IMR-90 (cell line): Measurements from ENCODE around the gene CLEC16A. TPM values are rescaled to one million over a fixed set of nuclear protein-coding genes. Genes with fewer than 3 reads are reported as not detected.

Experiments
- ATAC-seq: fragments of 200-7000 bp; cut with Tn5 transposase; 2 replicates; pipeline ENCODE4 v1.9.1; 2020; ENCODE audit warnings: low read depth, mild to moderate bottlenecking, moderate library complexity
- BruUV-seq: library from RNA; stranded (reverse); fragments of 400-500 nt; replicated peaks from 2 replicates; lab custom pipeline; 2021; lab: Mats Ljungman, UMichigan
- CTCF ChIA-PET: fragments of 300-600 bp; formaldehyde crosslinking; extraction: SDS; loops from one replicate; lab custom pipeline; 2021; ENCODE audit warnings: antibody characterized with exemption; lab: Yijun Ruan, JAX
- POLR2A ChIA-PET: fragments of 300-600 bp; sonication (Branson Sonifier 250); formaldehyde crosslinking; loops from one replicate; lab custom pipeline; 2022; ENCODE audit warnings: antibody characterized with exemption; ENCODE audit not compliant: unreplicated experiment; lab: Charles Lee
- DNase-seq: peaks from one replicate; pipeline ENCODE4 v3.0.0; 2013
- H2AFZ ChIP-seq: replicated peaks from 2 replicates; pipeline ENCODE3; 2013; ENCODE audit warnings: low read length, mild to moderate bottlenecking; ENCODE audit not compliant: poor library complexity
- H2AK5ac ChIP-seq: 2 replicates; pipeline ENCODE4 v1.6.1; 2013; ENCODE audit warnings: low read depth, low read length, inconsistent platforms
- H2AK9ac ChIP-seq: replicated peaks from 2 replicates; pipeline ENCODE3; 2013; ENCODE audit warnings: mild to moderate bottlenecking, low read depth, low read length, moderate library complexity; ENCODE audit not compliant: poor library complexity
- H2BK120ac ChIP-seq: 2 replicates; pipeline ENCODE4 v1.6.1; 2013; ENCODE audit warnings: low read depth, low read length, inconsistent platforms
- H2BK15ac ChIP-seq: 3 replicates; pipeline ENCODE4 v1.6.1; 2013; ENCODE audit warnings: low read depth, low read length, inconsistent platforms
- H2BK20ac ChIP-seq: 2 replicates; pipeline ENCODE4 v1.6.1; 2013; ENCODE audit warnings: low read depth, mild to moderate bottlenecking, inconsistent platforms, low read length, moderate library complexity
- H2BK5ac ChIP-seq: 2 replicates; pipeline ENCODE4 v1.6.1; 2013; ENCODE audit warnings: mild to moderate bottlenecking, low read depth, low read length, inconsistent platforms; ENCODE audit not compliant: poor library complexity, severe bottlenecking
- H3K14ac ChIP-seq: replicated peaks from 2 replicates; pipeline ENCODE4 v1.6.1; 2013; ENCODE audit warnings: low read depth, low read length, inconsistent platforms
- H3K18ac ChIP-seq: 2 replicates; pipeline ENCODE4 v1.6.1; 2013; ENCODE audit warnings: low read depth, low read length, control low read depth
- H3K23ac ChIP-seq: 2 replicates; pipeline ENCODE4 v1.6.1; 2013; ENCODE audit warnings: low read depth, low read length, inconsistent platforms
- H3K27ac ChIP-seq: 2 replicates; pipeline ENCODE4 v1.5.1; 2013; ENCODE audit warnings: mild to moderate bottlenecking, control low read depth, low read length; ENCODE audit not compliant: insufficient read depth
- H3K27me3 ChIP-seq: 2 replicates; pipeline ENCODE4 v1.6.1; 2013; ENCODE audit warnings: low read length; ENCODE audit not compliant: control insufficient read depth, insufficient read depth
- H3K36me3 ChIP-seq: 2 replicates; pipeline ENCODE4 v1.6.1; 2013; ENCODE audit warnings: low read length, mixed read lengths; ENCODE audit not compliant: control insufficient read depth, insufficient read depth
- H3K4ac ChIP-seq: 2 replicates; pipeline ENCODE4 v1.6.1; 2013; ENCODE audit warnings: low read depth, low read length, inconsistent platforms
- H3K4me1 ChIP-seq: 2 replicates; pipeline ENCODE4 v1.6.1; 2013; ENCODE audit warnings: low read length, mixed read lengths; ENCODE audit not compliant: control insufficient read depth, insufficient read depth
- H3K4me2 ChIP-seq: 2 replicates; pipeline ENCODE4 v1.6.1; 2013; ENCODE audit warnings: low read depth, mild to moderate bottlenecking, control low read depth, low read length, moderate library complexity
- H3K4me3 ChIP-seq: 2 replicates; pipeline ENCODE4 v1.5.1; 2013; ENCODE audit warnings: low read depth, mild to moderate bottlenecking, control low read depth, low read length, moderate library complexity; ENCODE audit not compliant: insufficient read depth
- H3K56ac ChIP-seq: 2 replicates; pipeline ENCODE4 v1.6.1; 2013; ENCODE audit warnings: low read length, inconsistent platforms; ENCODE audit not compliant: insufficient read depth; ENCODE audit errors: extremely low read depth
- H3K79me1 ChIP-seq, 2 experiments: 2 replicates each; pipeline ENCODE4 v1.6.1; 2013; ENCODE audit warnings: low read length in 2 of 2, inconsistent platforms in 1 of 2, low read depth in 1 of 2
- H3K9ac ChIP-seq: 2 replicates; pipeline ENCODE4 v1.6.1; 2013; ENCODE audit warnings: low read depth, low read length, control low read depth
- H3K9me1 ChIP-seq: 2 replicates; pipeline ENCODE4 v1.6.1; 2013; ENCODE audit warnings: low read length, inconsistent platforms; ENCODE audit not compliant: insufficient read depth
- H3K9me3 ChIP-seq: 2 replicates; pipeline ENCODE4 v1.6.1; 2013; ENCODE audit warnings: low read length; ENCODE audit not compliant: control insufficient read depth, insufficient read depth
- H4K20me1 ChIP-seq: 2 replicates; pipeline ENCODE4 v1.6.1; 2013; ENCODE audit warnings: low read length, inconsistent platforms; ENCODE audit not compliant: insufficient read depth
- H4K5ac ChIP-seq: 2 replicates; pipeline ENCODE4 v1.6.1; 2013; ENCODE audit warnings: mild to moderate bottlenecking, low read depth, low read length, control low read depth
- H4K8ac ChIP-seq, 2 experiments: 2 replicates each; pipeline ENCODE4 v1.6.1; 2013; ENCODE audit warnings: low read depth in 2 of 2, low read length in 2 of 2, control low read depth in 1 of 2, inconsistent platforms in 1 of 2
- H4K91ac ChIP-seq: 2 replicates; pipeline ENCODE4 v1.6.1; 2013; ENCODE audit warnings: low read depth, low read length, inconsistent platforms; ENCODE audit not compliant: insufficient read depth
- CEBPB ChIP-seq: IDR thresholded peaks from 2 replicates; pipeline ENCODE4 v1.6.1; 2012; ENCODE audit warnings: low read depth, low read length, improper control_type of control experiment
- CHD1 ChIP-seq: IDR thresholded peaks from 2 replicates; pipeline ENCODE4 v1.6.1; 2012; ENCODE audit warnings: low read depth, low read length, improper control_type of control experiment
- ELK1 ChIP-seq: fragments of 150-350 bp; IDR thresholded peaks from 2 replicates; pipeline ENCODE4 v1.6.1; 2016; ENCODE audit warnings: low read depth, mild to moderate bottlenecking, low read length, moderate library complexity, borderline replicate concordance
- FOS ChIP-seq: fragments of 150-350 bp; IDR thresholded peaks from 2 replicates; pipeline ENCODE4 v1.6.1; 2016; ENCODE audit warnings: low read depth, low read length
- MAFK ChIP-seq: IDR thresholded peaks from 2 replicates; pipeline ENCODE4 v1.6.1; 2012; ENCODE audit warnings: low read depth, low read length, improper control_type of control experiment
- MAZ ChIP-seq: IDR thresholded peaks from 2 replicates; pipeline ENCODE4 v1.6.1; 2012; ENCODE audit warnings: low read depth, mild to moderate bottlenecking, low read length, improper control_type of control experiment, moderate library complexity, borderline replicate concordance
- MXI1 ChIP-seq: IDR thresholded peaks from 2 replicates; pipeline ENCODE4 v1.6.1; 2012; ENCODE audit warnings: low read depth, mild to moderate bottlenecking, low read length, moderate library complexity, borderline replicate concordance
- NFE2L2 ChIP-seq: fragments of 150-350 bp; IDR thresholded peaks from 2 replicates; pipeline ENCODE4 v1.6.1; 2016; ENCODE audit warnings: low read depth, mild to moderate bottlenecking, low read length
- POLR2A ChIP-seq: IDR thresholded peaks from 2 replicates; pipeline ENCODE4 v1.6.1; 2012; ENCODE audit warnings: mild to moderate bottlenecking, low read depth, low read length
- RAD21 ChIP-seq: IDR thresholded peaks from 2 replicates; pipeline ENCODE4 v1.6.1; 2012; ENCODE audit warnings: low read length, improper control_type of control experiment
- RCOR1 ChIP-seq: IDR thresholded peaks from 2 replicates; pipeline ENCODE4 v1.6.1; 2012; ENCODE audit warnings: mild to moderate bottlenecking, low read length, improper control_type of control experiment; ENCODE audit not compliant: insufficient replicate concordance
- RFX5 ChIP-seq: IDR thresholded peaks from 2 replicates; pipeline ENCODE4 v1.8.0; 2012; ENCODE audit warnings: low read depth, mild to moderate bottlenecking, low read length, moderate library complexity
- SMC3 ChIP-seq: fragments of 150-350 bp; IDR thresholded peaks from 2 replicates; pipeline ENCODE4 v1.6.1; 2016; ENCODE audit warnings: low read depth, mild to moderate bottlenecking, antibody characterized with exemption, low read length, moderate library complexity
- USF2 ChIP-seq: fragments of 150-350 bp; IDR thresholded peaks from 2 replicates; pipeline ENCODE4 v1.6.1; 2017; ENCODE audit warnings: mild to moderate bottlenecking, antibody characterized with exemption, low read length, low read depth
- WGBS, 2 experiments: methylation state at CpG; one replicate each; pipeline versions ENCODE4 v1.1.5 to v1.1.7; 2013; ENCODE audit warnings: missing lambda C conversion rate in 2 of 2; ENCODE audit not compliant: insufficient read length in 1 of 2; ENCODE audit errors: extremely low coverage in 2 of 2; 5-methylcytosine and 5-hydroxymethylcytosine counted together
- dilution Hi-C: fragments of 300-500 bp; cut with HindIII; formaldehyde crosslinking; loops from one replicate; pipeline ENCODE4 v1.14.3; 2018; ENCODE audit warnings: low sequenced_read_pairs; ENCODE audit not compliant: unreplicated experiment
- in situ Hi-C: fragments of 300-500 bp; cut with MboI; formaldehyde crosslinking; loops from 3 replicates; pipeline ENCODE4 v1.14.3; 2019; ENCODE audit warnings: low sequenced_read_pairs, inconsistent platforms, mixed read lengths
- intact Hi-C: fragments of 100-400 bp; cut with micrococcal nuclease; formaldehyde crosslinking; loops from 2 replicates; pipeline ENCODE4 v1.10.0; 2022
- polyA plus RNA-seq, 3 experiments: library from polyadenylated mRNA; depleted of rRNA; stranded (reverse); fragments of >200 nt; gene quantifications; 2 replicates each; pipeline ENCODE4 v1.2.3, GENCODE V29; 2012; ENCODE audit warnings: low replicate concordance in 1 of 3
- total RNA-seq: library from RNA; depleted of rRNA; stranded (reverse); fragments of >200 nt; gene quantifications from 2 replicates; pipeline ENCODE4 v1.2.3, GENCODE V29; 2012
- TF ChIP-seq, protein P1 (sequence below): conservative IDR thresholded peaks from 2 replicates; pipeline ENCODE4 v1.5.1; 2012; ENCODE audit warnings: mild to moderate bottlenecking, low read depth, low read length, improper control_type of control experiment

The CLEC16A gene
- total and polyA plus RNA-seq, 2 of the 4 experiments (the other 2 are of a cell fraction): 15.9 to 16.5 TPM

- peaks cover 0 to 10% of the 10 kb centered on the region in 2 experiments; a peak in 1 of 4 replicates for H3K79me1 ChIP-seq
- H3K18ac ChIP-seq: no peak overlapping the region
- no peaks in the 10 kb centered on the region for H3K36me3 ChIP-seq
- CTCF ChIA-PET: no interaction called here
- no peaks in the 10 kb centered on the region for H3K9me3 ChIP-seq
- no peak overlapping the region for H3K4me3 ChIP-seq
- H2AFZ ChIP-seq: no peak overlapping the region
- peaks cover 13% of the 10 kb centered on the region for H3K9me1 ChIP-seq
- DNase-seq: no peak
- H4K91ac ChIP-seq: no peak overlapping the region
- no peak overlapping the region for H3K14ac ChIP-seq
- BruUV-seq: no TSS peak
- whole genome bisulfite sequencing, 2 experiments: 94% methylated on average over 4 of the region's 12 CpGs; no CpG with 5 or more reads in 1 of the 2 experiments
- POLR2A ChIA-PET: no interaction called here
- no peak overlapping the region for H3K4me2 ChIP-seq
- intact Hi-C loops: no loop called here
- H3K27ac ChIP-seq: no peak overlapping the region
- H2AK5ac ChIP-seq: no peak overlapping the region
- H3K4me1 ChIP-seq: peaks cover 10% of the 10 kb centered on the region
- no peak overlapping the region for H4K5ac ChIP-seq
- ATAC-seq: no peak
- no peak overlapping the region for H3K23ac ChIP-seq
- no peak overlapping the region for H4K8ac ChIP-seq
- H2BK120ac ChIP-seq: no peak overlapping the region
- no peaks in the 10 kb centered on the region for H3K27me3 ChIP-seq
- H2AK9ac ChIP-seq: no peak overlapping the region
- no peak overlapping the region for H2BK20ac ChIP-seq
- dilution Hi-C loops: no loop called here
- H2BK5ac ChIP-seq: no peak overlapping the region
- H3K4ac ChIP-seq: no peak overlapping the region
- TF ChIP-seq MXI1 (no peak), ELK1 (no peak), MAFK (no peak), USF2 (no peak), SMC3 (no peak), CHD1 (no peak), RFX5 (no peak), FOS (no peak), RCOR1 (no peak), POLR2A (no peak), RAD21 (no peak), MAZ (no peak), NFE2L2 (no peak), CEBPB (no peak)
- TF ChIP-seq, protein P1, sequence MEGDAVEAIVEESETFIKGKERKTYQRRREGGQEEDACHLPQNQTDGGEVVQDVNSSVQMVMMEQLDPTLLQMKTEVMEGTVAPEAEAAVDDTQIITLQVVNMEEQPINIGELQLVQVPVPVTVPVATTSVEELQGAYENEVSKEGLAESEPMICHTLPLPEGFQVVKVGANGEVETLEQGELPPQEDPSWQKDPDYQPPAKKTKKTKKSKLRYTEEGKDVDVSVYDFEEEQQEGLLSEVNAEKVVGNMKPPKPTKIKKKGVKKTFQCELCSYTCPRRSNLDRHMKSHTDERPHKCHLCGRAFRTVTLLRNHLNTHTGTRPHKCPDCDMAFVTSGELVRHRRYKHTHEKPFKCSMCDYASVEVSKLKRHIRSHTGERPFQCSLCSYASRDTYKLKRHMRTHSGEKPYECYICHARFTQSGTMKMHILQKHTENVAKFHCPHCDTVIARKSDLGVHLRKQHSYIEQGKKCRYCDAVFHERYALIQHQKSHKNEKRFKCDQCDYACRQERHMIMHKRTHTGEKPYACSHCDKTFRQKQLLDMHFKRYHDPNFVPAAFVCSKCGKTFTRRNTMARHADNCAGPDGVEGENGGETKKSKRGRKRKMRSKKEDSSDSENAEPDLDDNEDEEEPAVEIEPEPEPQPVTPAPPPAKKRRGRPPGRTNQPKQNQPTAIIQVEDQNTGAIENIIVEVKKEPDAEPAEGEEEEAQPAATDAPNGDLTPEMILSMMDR: no peak
- no peaks in the 10 kb centered on the region; the same call in 1 of the 2 replicates for H4K20me1 ChIP-seq
- H2BK15ac ChIP-seq: no peak overlapping the region
- no peak overlapping the region for H3K56ac ChIP-seq
- in situ Hi-C loops: no loop called here
- H3K9ac ChIP-seq: no peak overlapping the region
These were observed 207.7 kb downstream of the CLEC16A start for GRCh38 chr16:11151885-11152629.
